Islet of Langerhans (tissue), 1 donor: ENCODE data around the gene RPL22L1.
"Not testable (repeated sequence)": the region's sequence is repeated elsewhere in the genome, so short reads cannot be mapped to it uniquely, and the experiment has no call there.

Source experiments
- FAIRE-seq: peaks from one replicate; lab custom pipeline; 2011; peaks lifted over from hg19 to GRCh38; lab: Jason Lieb, UNC

Gene RPL22L1

GRCh38 chr3:170826047-170826446 lies 43.9 kb downstream of the RPL22L1 start:
- FAIRE-seq = no peak

GRCh38 chr3:170823562-170823961 lies 46.4 kb downstream of the RPL22L1 start:
- FAIRE-seq = not testable (repeated sequence)

- not testable (repeated sequence) for FAIRE-seq
Observed at GRCh38 chr3:170818325-170818724, 51.7 kb downstream of the RPL22L1 start.

- FAIRE-seq = not testable (repeated sequence)
Observed at GRCh38 chr3:170817471-170817870, 52.5 kb downstream of the RPL22L1 start.

- no peak for FAIRE-seq
Observed at GRCh38 chr3:170816841-170817240, 53.2 kb downstream of the RPL22L1 start.

GRCh38 chr3:170816341-170816740 lies 53.7 kb downstream of the RPL22L1 start:
- no peak for FAIRE-seq

- no peak for FAIRE-seq
Observed at GRCh38 chr3:170815936-170816335, 54.1 kb downstream of the RPL22L1 start.

GRCh38 chr3:170815340-170815739 lies 54.7 kb downstream of the RPL22L1 start:
- no peak for FAIRE-seq
